Measurements from ENCODE around the gene SLC25A45.
A peak's percentile ranks its signal among the peaks of the same experiment; 100 is the strongest.

GRCh38 chr11:65420506-65420905, 38.1 kb upstream of the SLC25A45 start:
- peak in 1 of 5 experiments; percentile 8 for TF ChIP-seq CTCF (IDR thresholded peaks at IDR 0.05)
- TF ChIP-seq POLR2A (IDR thresholded peaks at IDR 0.05) = no peak
- no peak for TF ChIP-seq POLR2AphosphoS5 (IDR thresholded peaks at IDR 0.05)
- TF ChIP-seq EP300 (IDR thresholded peaks at IDR 0.05; ENCODE audit: low read depth) = no peak

Measured in transverse colon (tissue), 4 donors.